Measurements from ENCODE around the gene HSPA12B. TPM values are rescaled to one million over a fixed set of nuclear protein-coding genes. Genes with fewer than 3 reads are reported as not detected.

The HSPA12B gene
- total RNA-seq, 3 donors from 2014 or later (not counting 1 experiment from before 2014, with no cell fraction given) = not detected

GRCh38 chr20:3744806-3745685 is 12.6 kb downstream of the HSPA12B start:
- ATAC-seq (peak; percentile 57 to 91 (median 89)), DNase-seq (peak; percentile 49 to 82)
- no peaks in the 10 kb centered on the region for H3K27me3 Mint-ChIP-seq (ENCODE audit: low read depth in 2 of 2)
- H3K9me3 Mint-ChIP-seq = no peaks in the 10 kb centered on the region
- no peaks in the 10 kb centered on the region for H3K9me3 ChIP-seq (ENCODE audit: control insufficient read depth, insufficient read depth, low read length)
- H3K36me3 Mint-ChIP-seq = no peaks in the 10 kb centered on the region
- H3K4me1 ChIP-seq (ENCODE audit: control insufficient read depth, insufficient read depth, low read length) = peaks cover 11% of the 10 kb centered on the region
- H3K27ac Mint-ChIP-seq = peak overlapping the region; percentile 65 to 79
- no peak overlapping the region for H3K4me3 ChIP-seq (ENCODE audit: low read length)
- no peaks in the 10 kb centered on the region for H3K36me3 ChIP-seq (ENCODE audit: control insufficient read depth, insufficient read depth, low read length)
- H3K4me3 Mint-ChIP-seq = peak overlapping the region; percentile 74
- no peak for TF ChIP-seq CTCF (IDR thresholded peaks at IDR 0.05)
- H3K27me3 ChIP-seq (ENCODE audit: control insufficient read depth, insufficient read depth, low read length) = no peaks in the 10 kb centered on the region
- WGBS (ENCODE audit: insufficient coverage) = 49% methylated on average over 45 of the region's 45 CpGs
- no peak overlapping the region for H3K27ac ChIP-seq (ENCODE audit: low read length)
- intact Hi-C loops (cut with micrococcal nuclease) = no loop called here
- H3K4me1 Mint-ChIP-seq = peaks cover 4 to 17% of the 10 kb centered on the region in 2 donors

GRCh38 chr20:3745686-3746173 is 13.2 kb downstream of the HSPA12B start:
- H3K27me3 ChIP-seq (ENCODE audit: control insufficient read depth, insufficient read depth, low read length) = no peaks in the 10 kb centered on the region
- Mint-ChIP-seq H3K4me3 (no peak overlapping the region), H3K36me3 (no peaks in the 10 kb centered on the region), H3K4me1 (peaks cover 4 to 17% of the 10 kb centered on the region in 2 donors), H3K27me3 (ENCODE audit: low read depth in 2 of 2) (no peaks in the 10 kb centered on the region), H3K9me3 (no peaks in the 10 kb centered on the region), H3K27ac (no peak overlapping the region)
- ATAC-seq (no peak), DNase-seq (no peak)
- H3K4me1 ChIP-seq (ENCODE audit: control insufficient read depth, insufficient read depth, low read length) = peaks cover 11% of the 10 kb centered on the region
- TF ChIP-seq CTCF (IDR thresholded peaks at IDR 0.05) = no peak
- H3K4me3 ChIP-seq (ENCODE audit: low read length) = no peak overlapping the region
- intact Hi-C loops (cut with micrococcal nuclease) = no loop called here
- H3K27ac ChIP-seq (ENCODE audit: low read length) = no peak overlapping the region
- WGBS (ENCODE audit: insufficient coverage) = 92% methylated on average over 10 of the region's 11 CpGs
- no peaks in the 10 kb centered on the region for H3K9me3 ChIP-seq (ENCODE audit: control insufficient read depth, insufficient read depth, low read length)
- no peaks in the 10 kb centered on the region for H3K36me3 ChIP-seq (ENCODE audit: control insufficient read depth, insufficient read depth, low read length)

- Mint-ChIP-seq H3K4me3 (no peak overlapping the region), H3K36me3 (no peaks in the 10 kb centered on the region), H3K27ac (no peak overlapping the region), H3K27me3 (ENCODE audit: low read depth in 2 of 2) (no peaks in the 10 kb centered on the region), H3K9me3 (no peaks in the 10 kb centered on the region), H3K4me1 (peaks cover 4 to 21% of the 10 kb centered on the region in 2 donors)
- intact Hi-C loops (cut with micrococcal nuclease) = no loop called here
- H3K36me3 ChIP-seq (ENCODE audit: control insufficient read depth, insufficient read depth, low read length) = no peaks in the 10 kb centered on the region
- H3K27ac ChIP-seq (ENCODE audit: low read length) = no peak overlapping the region
- H3K9me3 ChIP-seq (ENCODE audit: control insufficient read depth, insufficient read depth, low read length) = no peaks in the 10 kb centered on the region
- ATAC-seq (no peak), DNase-seq (no peak)
- 78% methylated on average over 1 of the region's 2 CpGs for WGBS (ENCODE audit: insufficient coverage)
- H3K4me1 ChIP-seq (ENCODE audit: control insufficient read depth, insufficient read depth, low read length) = peaks cover 11% of the 10 kb centered on the region
- H3K27me3 ChIP-seq (ENCODE audit: control insufficient read depth, insufficient read depth, low read length) = no peaks in the 10 kb centered on the region
- TF ChIP-seq CTCF (IDR thresholded peaks at IDR 0.05) = no peak
- H3K4me3 ChIP-seq (ENCODE audit: low read length) = no peak overlapping the region
Measured at GRCh38 chr20:3747471-3747870, 15.0 kb downstream of the HSPA12B start.
